ENCODE results near the gene PIGH.

Gene PIGH

DNA sequence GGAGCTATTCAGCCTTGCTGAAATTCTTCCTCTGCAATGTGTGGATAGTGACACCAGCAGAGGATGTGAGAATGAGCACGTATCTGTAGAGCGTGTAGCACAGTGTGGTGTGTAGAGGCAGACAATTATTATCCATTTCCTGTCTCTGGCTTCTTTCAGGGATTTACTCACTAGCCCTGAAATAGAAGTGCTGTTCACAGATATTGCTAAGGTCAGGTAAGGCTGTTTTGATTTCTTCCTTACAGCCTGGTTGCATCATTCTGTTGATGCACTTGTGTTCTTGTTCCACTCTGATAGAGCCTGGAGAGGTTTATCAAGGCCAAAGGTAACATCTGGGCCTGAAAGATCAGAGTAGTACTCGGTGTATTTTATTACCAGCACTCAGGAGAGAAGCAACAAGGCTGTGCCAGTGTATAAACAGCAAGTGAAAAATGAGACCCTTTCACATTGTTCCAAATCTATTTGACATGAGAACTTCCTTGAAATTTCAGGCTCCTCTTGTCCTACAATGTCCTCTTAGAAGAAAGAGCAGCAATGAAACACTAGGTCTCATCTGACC is 36.4 kb upstream of the PIGH start:
- Histone ChIP-seq H3K4me1 (ENCODE audit: low read depth, poor library complexity, severe bottlenecking) (peaks cover 22% of the 10 kb centered on the region), H3K36me3 (ENCODE audit: insufficient read depth) (no peaks in the 10 kb centered on the region), H3K27ac (no peak overlapping the region), H4K20me1 (ENCODE audit: insufficient read depth) (no peaks in the 10 kb centered on the region), H3K9ac (no peak overlapping the region), H2AFZ (ENCODE audit: low read depth) (no peak overlapping the region), H3K27me3 (ENCODE audit: insufficient read depth, low read depth) (no peaks in the 10 kb centered on the region), H3K4me2 (0 out of 2 replicates have a peak overlapping the region, but pooled peaks have one; percentile 13), H3K4me3 (IDR thresholded peaks at IDR 0.05; ENCODE audit: insufficient read depth, low read depth, low read length) (no peak overlapping the region), H3K79me2 (ENCODE audit: insufficient read depth, low read depth) (no peaks in the 10 kb centered on the region)
- TF ChIP-seq, protein P1, sequence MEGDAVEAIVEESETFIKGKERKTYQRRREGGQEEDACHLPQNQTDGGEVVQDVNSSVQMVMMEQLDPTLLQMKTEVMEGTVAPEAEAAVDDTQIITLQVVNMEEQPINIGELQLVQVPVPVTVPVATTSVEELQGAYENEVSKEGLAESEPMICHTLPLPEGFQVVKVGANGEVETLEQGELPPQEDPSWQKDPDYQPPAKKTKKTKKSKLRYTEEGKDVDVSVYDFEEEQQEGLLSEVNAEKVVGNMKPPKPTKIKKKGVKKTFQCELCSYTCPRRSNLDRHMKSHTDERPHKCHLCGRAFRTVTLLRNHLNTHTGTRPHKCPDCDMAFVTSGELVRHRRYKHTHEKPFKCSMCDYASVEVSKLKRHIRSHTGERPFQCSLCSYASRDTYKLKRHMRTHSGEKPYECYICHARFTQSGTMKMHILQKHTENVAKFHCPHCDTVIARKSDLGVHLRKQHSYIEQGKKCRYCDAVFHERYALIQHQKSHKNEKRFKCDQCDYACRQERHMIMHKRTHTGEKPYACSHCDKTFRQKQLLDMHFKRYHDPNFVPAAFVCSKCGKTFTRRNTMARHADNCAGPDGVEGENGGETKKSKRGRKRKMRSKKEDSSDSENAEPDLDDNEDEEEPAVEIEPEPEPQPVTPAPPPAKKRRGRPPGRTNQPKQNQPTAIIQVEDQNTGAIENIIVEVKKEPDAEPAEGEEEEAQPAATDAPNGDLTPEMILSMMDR (conservative IDR thresholded peaks at IDR 0.05; ENCODE audit: low read depth, low read length): no peak

GRCh38 chr14:67633451-67634147 is 33.5 kb upstream of the PIGH start:
- peaks cover 15% of the 10 kb centered on the region for H3K4me1 ChIP-seq (ENCODE audit: low read depth, poor library complexity, severe bottlenecking)
- H3K36me3 ChIP-seq (ENCODE audit: insufficient read depth): no peaks in the 10 kb centered on the region
- H4K20me1 ChIP-seq (ENCODE audit: insufficient read depth): no peaks in the 10 kb centered on the region
- TF ChIP-seq, protein P1 (conservative IDR thresholded peaks at IDR 0.05; ENCODE audit: low read depth, low read length): no peak
- no peak overlapping the region for H2AFZ ChIP-seq (ENCODE audit: low read depth)
- H3K79me2 ChIP-seq (ENCODE audit: insufficient read depth, low read depth): no peaks in the 10 kb centered on the region
- no peak overlapping the region for H3K9ac ChIP-seq
- H3K27ac ChIP-seq: no peak overlapping the region
- H3K4me2 ChIP-seq: no peak overlapping the region
- no peaks in the 10 kb centered on the region for H3K27me3 ChIP-seq (ENCODE audit: insufficient read depth, low read depth)
- H3K4me3 ChIP-seq (IDR thresholded peaks at IDR 0.05; ENCODE audit: insufficient read depth, low read depth, low read length): no peak overlapping the region

DNA sequence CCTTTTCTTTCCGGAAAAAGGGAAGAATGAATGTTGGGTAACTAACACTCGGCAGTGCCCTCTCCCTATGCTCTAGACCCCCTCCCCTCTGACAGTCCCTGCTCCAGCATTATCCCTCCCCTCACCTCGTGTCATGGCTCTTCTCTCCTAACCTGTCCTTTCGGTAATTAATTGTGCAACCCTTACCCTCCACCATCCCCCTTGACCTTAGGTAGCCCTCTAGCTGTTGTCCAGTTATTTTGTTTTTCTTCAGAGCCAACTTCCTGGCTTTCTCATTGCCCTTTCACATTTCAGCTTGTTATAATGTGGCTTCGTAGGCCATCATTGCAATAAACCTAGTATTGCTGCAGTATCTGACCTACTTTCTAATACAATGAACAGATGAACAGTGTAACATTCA is 30.9 kb upstream of the PIGH start:
- Histone ChIP-seq H3K4me2 (no peak overlapping the region), H3K4me3 (IDR thresholded peaks at IDR 0.05; ENCODE audit: insufficient read depth, low read depth, low read length) (no peak overlapping the region), H3K79me2 (ENCODE audit: insufficient read depth, low read depth) (no peaks in the 10 kb centered on the region), H4K20me1 (ENCODE audit: insufficient read depth) (no peaks in the 10 kb centered on the region), H3K27me3 (ENCODE audit: insufficient read depth, low read depth) (no peaks in the 10 kb centered on the region), H3K36me3 (ENCODE audit: insufficient read depth) (no peaks in the 10 kb centered on the region), H3K9ac (no peak overlapping the region), H3K4me1 (ENCODE audit: low read depth, poor library complexity, severe bottlenecking) (peaks cover 3% of the 10 kb centered on the region), H2AFZ (ENCODE audit: low read depth) (no peak overlapping the region), H3K27ac (no peak overlapping the region)
- TF ChIP-seq, protein P1 (conservative IDR thresholded peaks at IDR 0.05; ENCODE audit: low read depth, low read length): no peak

DNA sequence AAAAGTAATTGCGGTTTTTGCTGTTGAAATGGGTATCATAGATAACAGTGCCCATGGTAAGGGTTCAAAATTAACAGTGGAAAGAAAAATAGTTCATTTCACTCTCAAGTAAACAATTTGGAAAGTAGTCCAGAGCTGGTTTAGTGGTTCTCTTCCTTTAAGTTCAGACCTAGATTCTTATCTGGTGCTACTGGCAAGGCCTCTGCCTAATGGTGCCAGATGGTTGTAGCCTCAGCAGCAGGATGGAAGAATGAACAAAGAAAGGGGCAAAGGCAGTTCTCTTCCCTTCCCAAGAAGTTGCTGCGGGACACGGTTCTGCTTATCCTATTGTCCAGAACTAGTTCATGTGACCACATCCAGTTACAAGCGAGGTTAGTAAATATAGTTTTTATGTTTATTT is 30.1 kb upstream of the PIGH start:
- no peaks in the 10 kb centered on the region for H4K20me1 ChIP-seq (ENCODE audit: insufficient read depth)
- no peaks in the 10 kb centered on the region for H3K79me2 ChIP-seq (ENCODE audit: insufficient read depth, low read depth)
- TF ChIP-seq, protein P1 (conservative IDR thresholded peaks at IDR 0.05; ENCODE audit: low read depth, low read length): no peak
- H3K27ac ChIP-seq: no peak overlapping the region
- no peak overlapping the region for H3K4me2 ChIP-seq
- H3K36me3 ChIP-seq (ENCODE audit: insufficient read depth): no peaks in the 10 kb centered on the region
- H3K27me3 ChIP-seq (ENCODE audit: insufficient read depth, low read depth): no peaks in the 10 kb centered on the region
- no peak overlapping the region for H3K4me3 ChIP-seq (IDR thresholded peaks at IDR 0.05; ENCODE audit: insufficient read depth, low read depth, low read length)
- no peaks in the 10 kb centered on the region for H3K4me1 ChIP-seq (ENCODE audit: low read depth, poor library complexity, severe bottlenecking)
- no peak overlapping the region for H2AFZ ChIP-seq (ENCODE audit: low read depth)
- no peak overlapping the region for H3K9ac ChIP-seq

Measured in KMS-11 (cell line).